ENCODE measurements around the gene TTC17. TPM values are rescaled to one million over a fixed set of nuclear protein-coding genes. Genes with fewer than 3 reads are reported as not detected.
"Not testable (repeated sequence)": the region's sequence is repeated elsewhere in the genome, so short reads cannot be mapped to it uniquely, and the experiment has no call there.

The TTC17 gene
- polyA plus RNA-seq, 1 experiment: 104 TPM

GRCh38 chr11:43458486-43458885 is 99.8 kb downstream of the TTC17 start:
- CTCF ChIA-PET: interaction anchor here (1.1 to 1.9 kb wide), 2 partner anchors 8 to 108 kb away, joined by 4 to 5 read pairs; no protein-coding TSS in a partner anchor

DNA sequence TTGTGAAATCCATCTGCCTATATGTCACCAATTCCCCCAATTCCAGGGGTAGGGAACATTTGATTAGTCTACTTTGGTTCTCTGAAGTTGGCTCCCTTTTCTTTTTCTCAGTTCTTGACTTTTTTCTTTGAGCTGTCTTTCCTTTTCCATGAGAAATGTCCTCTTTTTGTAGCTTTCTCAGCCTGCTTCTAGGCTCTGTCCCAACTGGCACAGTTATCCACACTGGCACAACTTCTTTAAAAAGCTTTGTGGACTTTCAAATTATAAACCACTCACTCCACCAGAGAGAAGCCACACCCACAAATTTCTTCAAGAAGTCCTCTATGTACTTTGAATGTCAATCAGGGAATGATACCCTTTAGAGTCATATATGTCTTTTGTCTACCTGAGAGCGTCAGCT is 100.5 kb downstream of the TTC17 start:
- Histone ChIP-seq H3K4me3 (ENCODE audit: low read depth, low read length) (no peak overlapping the region), H3K36me3 (ENCODE audit: control insufficient read depth, insufficient read depth, low read length) (peaks cover 18% of the 10 kb centered on the region), H3K27me3 (ENCODE audit: control insufficient read depth, insufficient read depth, low read length) (no peaks in the 10 kb centered on the region)
- ChIA-PET CTCF (interaction anchor here (1.9 kb wide), 1 partner anchor 9 kb away, joined by 4 read pairs; no protein-coding TSS in a partner anchor), POLR2A (no interaction called here)
- DNase-seq (ENCODE audit: low read depth): no peak
- TF ChIP-seq, protein P1, sequence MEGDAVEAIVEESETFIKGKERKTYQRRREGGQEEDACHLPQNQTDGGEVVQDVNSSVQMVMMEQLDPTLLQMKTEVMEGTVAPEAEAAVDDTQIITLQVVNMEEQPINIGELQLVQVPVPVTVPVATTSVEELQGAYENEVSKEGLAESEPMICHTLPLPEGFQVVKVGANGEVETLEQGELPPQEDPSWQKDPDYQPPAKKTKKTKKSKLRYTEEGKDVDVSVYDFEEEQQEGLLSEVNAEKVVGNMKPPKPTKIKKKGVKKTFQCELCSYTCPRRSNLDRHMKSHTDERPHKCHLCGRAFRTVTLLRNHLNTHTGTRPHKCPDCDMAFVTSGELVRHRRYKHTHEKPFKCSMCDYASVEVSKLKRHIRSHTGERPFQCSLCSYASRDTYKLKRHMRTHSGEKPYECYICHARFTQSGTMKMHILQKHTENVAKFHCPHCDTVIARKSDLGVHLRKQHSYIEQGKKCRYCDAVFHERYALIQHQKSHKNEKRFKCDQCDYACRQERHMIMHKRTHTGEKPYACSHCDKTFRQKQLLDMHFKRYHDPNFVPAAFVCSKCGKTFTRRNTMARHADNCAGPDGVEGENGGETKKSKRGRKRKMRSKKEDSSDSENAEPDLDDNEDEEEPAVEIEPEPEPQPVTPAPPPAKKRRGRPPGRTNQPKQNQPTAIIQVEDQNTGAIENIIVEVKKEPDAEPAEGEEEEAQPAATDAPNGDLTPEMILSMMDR (IDR thresholded peaks at IDR 0.05; ENCODE audit: insufficient read depth, low read depth, low read length): no peak

More at GRCh38 chr11:43458486-43458885, 99.8 kb downstream of the TTC17 start:
- Histone ChIP-seq H3K36me3 (ENCODE audit: control insufficient read depth, insufficient read depth, low read length) (peaks cover 18% of the 10 kb centered on the region), H3K4me3 (ENCODE audit: low read depth, low read length) (no peak overlapping the region), H3K27me3 (ENCODE audit: control insufficient read depth, insufficient read depth, low read length) (no peaks in the 10 kb centered on the region)
- TF ChIP-seq, protein P1 (IDR thresholded peaks at IDR 0.05; ENCODE audit: insufficient read depth, low read depth, low read length): no peak
- POLR2A ChIA-PET: no interaction called here
- DNase-seq (ENCODE audit: low read depth): no peak

GRCh38 chr11:43462359-43462758 is 103.6 kb downstream of the TTC17 start:
- Histone ChIP-seq H3K36me3 (ENCODE audit: control insufficient read depth, insufficient read depth, low read length) (peaks cover 20% of the 10 kb centered on the region), H3K4me3 (ENCODE audit: low read depth, low read length) (no peak overlapping the region), H3K27me3 (ENCODE audit: control insufficient read depth, insufficient read depth, low read length) (no peaks in the 10 kb centered on the region)
- TF ChIP-seq, protein P1 (IDR thresholded peaks at IDR 0.05; ENCODE audit: insufficient read depth, low read depth, low read length): no peak
- DNase-seq (ENCODE audit: low read depth): no peak
- ChIA-PET POLR2A (no interaction called here), CTCF (interaction anchor here (0.6 kb wide), 1 partner anchor 11 kb away, joined by 3 read pairs; no protein-coding TSS in a partner anchor)

- DNase-seq (ENCODE audit: low read depth): no peak
- TF ChIP-seq, protein P1 (IDR thresholded peaks at IDR 0.05; ENCODE audit: insufficient read depth, low read depth, low read length): no peak
- Histone ChIP-seq H3K4me3 (ENCODE audit: low read depth, low read length) (no peak overlapping the region), H3K36me3 (ENCODE audit: control insufficient read depth, insufficient read depth, low read length) (peaks cover 5% of the 10 kb centered on the region), H3K27me3 (ENCODE audit: control insufficient read depth, insufficient read depth, low read length) (no peaks in the 10 kb centered on the region)
- CTCF ChIA-PET: no interaction called here
- POLR2A ChIA-PET: no interaction called here
Measured at GRCh38 chr11:43467958-43468357, 109.2 kb downstream of the TTC17 start.

DNA sequence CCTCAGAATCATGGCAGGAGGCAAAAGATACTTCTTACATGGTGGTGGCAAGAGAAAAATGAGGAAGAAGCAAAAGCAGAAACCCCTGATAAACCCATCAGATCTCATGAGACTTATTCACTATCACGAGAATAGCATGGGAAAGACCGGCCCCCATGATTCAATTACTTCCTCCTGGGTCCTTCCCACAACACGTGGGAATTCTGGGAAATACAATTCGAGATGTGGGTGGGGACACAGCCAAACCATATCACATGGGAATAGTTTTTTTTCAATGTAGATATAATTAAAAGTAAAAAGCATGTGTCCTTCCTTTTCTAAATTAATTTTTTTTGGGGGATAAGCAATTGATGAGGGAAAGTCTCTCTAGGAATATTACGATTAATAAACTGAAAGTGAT is 118.8 kb downstream of the TTC17 start:
- H3K36me3 ChIP-seq (ENCODE audit: control insufficient read depth, insufficient read depth, low read length); H3K27me3 ChIP-seq (ENCODE audit: control insufficient read depth, insufficient read depth, low read length); CTCF ChIA-PET; DNase-seq (ENCODE audit: low read depth); POLR2A ChIA-PET; H3K4me3 ChIP-seq (ENCODE audit: low read depth, low read length): not testable (repeated sequence)

- H3K4me3 ChIP-seq (ENCODE audit: low read depth, low read length): no peak overlapping the region
- DNase-seq (ENCODE audit: low read depth): no peak
- CTCF ChIA-PET: no interaction called here
- H3K36me3 ChIP-seq (ENCODE audit: control insufficient read depth, insufficient read depth, low read length): peaks cover 5% of the 10 kb centered on the region
- POLR2A ChIA-PET: no interaction called here
- TF ChIP-seq, protein P1 (IDR thresholded peaks at IDR 0.05; ENCODE audit: insufficient read depth, low read depth, low read length): no peak
- no peaks in the 10 kb centered on the region for H3K27me3 ChIP-seq (ENCODE audit: control insufficient read depth, insufficient read depth, low read length)
Measured at GRCh38 chr11:43486141-43486540, 127.4 kb downstream of the TTC17 start.
